H54 (cell line): ENCODE data around the gene PTS.

Source experiments
- DNase-seq: peaks from one replicate; pipeline ENCODE4 v3.0.0; 2011; ENCODE audit warnings: low spot score, mixed read lengths; ENCODE audit not compliant: insufficient read length
- FAIRE-seq: peaks from 3 replicates; lab custom pipeline; 2011; peaks lifted over from hg19 to GRCh38; lab: Jason Lieb, UNC
- POLR2A ChIP-seq: IDR thresholded peaks from 2 replicates; pipeline ENCODE4 v1.6.1; 2011; ENCODE audit warnings: low read depth, mild to moderate bottlenecking, low read length

The PTS gene

DNA sequence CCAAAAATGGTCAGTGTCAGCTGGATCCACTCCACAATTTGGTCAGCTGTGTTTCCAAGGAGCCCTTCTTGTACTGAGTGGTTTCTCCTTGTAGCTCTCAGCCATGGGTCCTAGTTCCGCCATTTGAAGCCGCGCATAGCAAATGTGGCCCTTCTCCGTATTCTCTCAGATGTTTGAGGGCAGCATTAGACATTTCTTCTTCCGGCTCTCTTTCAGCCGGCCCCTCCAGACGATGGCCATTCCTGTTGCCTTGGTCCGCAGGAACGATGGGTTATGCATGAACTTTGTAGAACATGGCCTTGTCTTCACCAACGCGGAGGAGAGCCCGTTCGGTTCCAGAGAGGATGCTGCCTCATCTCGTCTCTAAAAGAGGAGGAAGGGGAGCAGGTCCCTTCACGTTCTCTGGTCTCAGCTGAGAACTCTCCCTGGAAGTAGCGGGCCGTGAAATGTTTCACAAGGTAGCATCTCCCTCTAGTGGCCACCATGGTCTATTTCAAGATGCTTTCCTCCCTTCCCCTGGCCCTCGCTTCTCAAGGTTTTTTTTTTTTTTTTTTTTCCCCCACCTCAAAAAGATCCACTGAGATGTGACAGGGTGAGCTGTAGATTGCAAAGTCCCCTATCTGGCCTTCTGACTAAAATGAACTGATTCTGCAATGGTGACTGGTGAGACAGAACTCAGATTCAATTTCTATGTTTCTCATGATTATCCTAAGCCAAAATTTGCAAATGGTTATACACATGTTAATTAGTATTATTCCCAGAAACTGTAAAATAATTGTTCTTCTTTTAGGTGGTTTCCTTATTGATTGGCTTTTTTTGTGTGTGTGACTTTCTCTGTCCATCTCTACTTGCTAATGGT is 54.3 kb downstream of the PTS start:
- no peak for FAIRE-seq
- TF ChIP-seq POLR2A, result no peak
- peak; percentile 49 for DNase-seq

DNA sequence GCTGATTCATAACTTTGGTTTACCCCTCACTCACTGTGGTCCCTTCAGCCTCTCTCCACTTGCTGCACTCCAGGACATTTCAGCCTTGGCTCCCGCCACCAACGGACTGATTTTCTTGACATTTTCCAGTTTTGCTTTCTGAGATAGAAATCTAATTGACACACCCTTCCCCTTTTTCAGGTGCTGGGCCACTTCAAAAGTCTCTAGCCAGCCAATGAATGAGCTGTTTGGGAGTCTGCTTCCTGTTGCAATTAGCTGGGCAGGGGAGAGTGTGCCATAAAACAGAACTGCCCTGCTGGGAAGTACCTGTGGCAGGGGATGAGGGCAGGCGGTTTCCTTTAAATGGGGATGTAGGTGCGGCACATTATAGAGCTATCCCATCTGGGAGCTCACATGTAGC is 55.5 kb downstream of the PTS start:
- no peak for TF ChIP-seq POLR2A
- no peak for FAIRE-seq
- DNase-seq, result no peak
